HepG2 (cell line): ENCODE data around the gene MASTL. TPM values are rescaled to one million over a fixed set of nuclear protein-coding genes. Genes with fewer than 3 reads are reported as not detected.

Experiments
- ATAC-seq: fragments of 200-7000 bp; cut with Tn5 transposase; 3 replicates; pipeline ENCODE4 v1.9.1; 2020; ENCODE audit warnings: mild to moderate bottlenecking, moderate library complexity
- BruUV-seq: library from RNA; stranded (reverse); fragments of 400-500 nt; replicated peaks from 2 replicates; lab custom pipeline; 2021; lab: Mats Ljungman, UMichigan
- CTCF ChIA-PET: fragments of 300-600 bp; formaldehyde crosslinking; extraction: SDS; loops from one replicate; lab custom pipeline; 2021; ENCODE audit warnings: low total read pairs, inconsistent platforms, low intra/inter-chr PET ratio; lab: Yijun Ruan, JAX
- POLR2A ChIA-PET: fragments of 350-600 bp; sonication (Branson Sonifier 250); formaldehyde crosslinking; loops from one replicate; lab custom pipeline; 2020; ENCODE audit warnings: antibody characterized with exemption, inconsistent platforms; lab: Yijun Ruan, JAX
- DNase-seq: peaks from one replicate; pipeline ENCODE4 v3.0.0-alpha.2; 2015; ENCODE audit warnings: low spot score
- FAIRE-seq: peaks from 3 replicates; lab custom pipeline; 2011; peaks lifted over from hg19 to GRCh38; lab: Jason Lieb, UNC
- H2AFZ ChIP-seq: one replicate; pipeline ENCODE4 v1.6.1; 2011; ENCODE audit warnings: low read length, inconsistent platforms
- H3K27ac ChIP-seq: fragments of 300-600 bp; 3 replicates; pipeline ENCODE4 v1.8.0; 2011; ENCODE audit warnings: mixed run types, mild to moderate bottlenecking, mixed read lengths, low read length, inconsistent platforms; ENCODE audit not compliant: insufficient read depth; ENCODE audit errors: extremely low read length
- H3K27me3 ChIP-seq, 2 experiments: fragments of 200-600 bp in 1 of 2; 2 replicates in 1 of 2; 3 replicates in 1 of 2; pipeline versions ENCODE4 v1.6.0 to v1.8.0; 2011; ENCODE audit warnings: low read length in 2 of 2, mild to moderate bottlenecking in 2 of 2, moderate library complexity in 2 of 2, inconsistent platforms in 1 of 2; ENCODE audit not compliant: insufficient read depth in 2 of 2, control insufficient read depth in 1 of 2
- H3K36me3 ChIP-seq, 2 experiments: fragments of 200-600 bp in 1 of 2; replicated peaks in 1 of 2; 2 replicates in 1 of 2; 3 replicates in 1 of 2; pipeline versions ENCODE4 v1.5.1 to v1.8.0; 2011; ENCODE audit warnings: low read length in 2 of 2, inconsistent platforms in 1 of 2; ENCODE audit not compliant: insufficient read depth in 2 of 2, control insufficient read depth in 1 of 2
- H3K4me1 ChIP-seq: 2 replicates; pipeline ENCODE4 v1.5.1; 2012; ENCODE audit warnings: low read length, inconsistent platforms; ENCODE audit not compliant: insufficient read depth
- H3K4me2 ChIP-seq: 2 replicates; pipeline ENCODE4 v1.6.0; 2011; ENCODE audit warnings: low read depth, low read length, inconsistent platforms
- H3K4me3 ChIP-seq, 3 experiments: fragments of 200-600 bp in 1 of 3; sonication (generic), shearing (Covaris generic) in 1 of 3; replicated peaks in 1 of 3; 2 replicates each; pipeline ENCODE4 v1.5.1; 2011 to 2016; ENCODE audit warnings: low read length in 3 of 3, inconsistent platforms in 2 of 3, low read depth in 2 of 3, mild to moderate bottlenecking in 2 of 3, control low read depth in 1 of 3, mixed read lengths in 1 of 3; ENCODE audit not compliant: insufficient read depth in 1 of 3
- H3K79me2 ChIP-seq: one replicate; pipeline ENCODE4 v1.6.1; 2011; ENCODE audit warnings: low read length, inconsistent platforms; ENCODE audit not compliant: insufficient read depth
- H3K9ac ChIP-seq: 2 replicates; pipeline ENCODE4 v1.6.0; 2011; ENCODE audit warnings: mild to moderate bottlenecking, low read depth, low read length, inconsistent platforms; ENCODE audit not compliant: insufficient read depth
- H3K9me3 ChIP-seq: 2 replicates; pipeline ENCODE4 v1.5.1; 2012; ENCODE audit warnings: mild to moderate bottlenecking, low read length
- H4K20me1 ChIP-seq: 2 replicates; pipeline ENCODE4 v1.6.0; 2011; ENCODE audit warnings: inconsistent platforms, mild to moderate bottlenecking, low read length, moderate library complexity; ENCODE audit not compliant: insufficient read depth
- BCL3 ChIP-seq: sonication (generic); formaldehyde crosslinking; IDR thresholded peaks from 2 replicates; pipeline ENCODE4 v1.5.1; 2020; ENCODE audit warnings: mild to moderate bottlenecking, missing genetic modification reagents, moderate library complexity
- CHD4 ChIP-seq: fragments of 200-600 bp; sonication (generic); IDR thresholded peaks from 2 replicates; pipeline ENCODE4 v1.7.0; 2017; ENCODE audit warnings: mild to moderate bottlenecking, low read length, borderline replicate concordance
- ETS1 ChIP-seq: sonication (generic); formaldehyde crosslinking; IDR thresholded peaks from 2 replicates; pipeline ENCODE4 v1.4.0; 2020; ENCODE audit warnings: missing genetic modification reagents
- FOSL2 ChIP-seq: sonication (generic); formaldehyde crosslinking; IDR thresholded peaks from 2 replicates; pipeline ENCODE4 v1.4.0; 2020; ENCODE audit warnings: missing genetic modification reagents
- FOXM1 ChIP-seq: sonication (generic); formaldehyde crosslinking; IDR thresholded peaks from 2 replicates; pipeline ENCODE4 v1.5.0; 2020; ENCODE audit warnings: missing genetic modification reagents
- GRHL1 ChIP-seq: sonication (generic); formaldehyde crosslinking; conservative IDR thresholded peaks from 2 replicates; pipeline ENCODE4 v1.8.0; 2022; ENCODE audit warnings: missing genetic modification reagents
- MIER3 ChIP-seq: IDR thresholded peaks from 2 replicates; pipeline ENCODE4 v1.6.1; 2016; ENCODE audit warnings: missing compliant biosample characterization, borderline replicate concordance
- SOX6 ChIP-seq, 2 experiments: fragments of 450-650 bp in 1 of 2; sonication (generic) in 1 of 2; formaldehyde crosslinking in 1 of 2; IDR thresholded peaks; 2 replicates each; pipeline versions ENCODE4 v1.4.0 to v1.6.1; 2017 to 2020; ENCODE audit warnings: antibody characterized with exemption in 1 of 2, mild to moderate bottlenecking in 1 of 2, missing genetic modification reagents in 1 of 2
- THYN1 ChIP-seq: sonication (generic); formaldehyde crosslinking; IDR thresholded peaks from 2 replicates; pipeline ENCODE4 v1.8.1; 2023; ENCODE audit warnings: low read depth, mild to moderate bottlenecking, moderate library complexity, missing genetic modification reagents, borderline replicate concordance
- ZC3H4 ChIP-seq: sonication (generic); formaldehyde crosslinking; IDR thresholded peaks from 2 replicates; pipeline ENCODE4 v1.4.0; 2020; ENCODE audit warnings: missing genetic modification reagents, borderline replicate concordance
- ZNF503 ChIP-seq: sonication (generic); formaldehyde crosslinking; IDR thresholded peaks from 2 replicates; pipeline ENCODE4 v1.4.0; 2020; ENCODE audit warnings: missing genetic modification reagents
- ZNF572 ChIP-seq: sonication (generic); formaldehyde crosslinking; IDR thresholded peaks from 2 replicates; pipeline ENCODE4 v1.5.1; 2020; ENCODE audit warnings: mild to moderate bottlenecking, missing genetic modification reagents
- ZNF577 ChIP-seq: sonication (generic); formaldehyde crosslinking; IDR thresholded peaks from 2 replicates; pipeline ENCODE4 v1.4.0; 2020; ENCODE audit warnings: mild to moderate bottlenecking, low read depth, missing genetic modification reagents, borderline replicate concordance
- ZNF773 ChIP-seq: sonication (generic); formaldehyde crosslinking; IDR thresholded peaks from 2 replicates; pipeline ENCODE4 v1.4.0; 2020; ENCODE audit warnings: missing genetic modification reagents, borderline replicate concordance
- ZNF816 ChIP-seq: sonication (generic); formaldehyde crosslinking; IDR thresholded peaks from 2 replicates; pipeline ENCODE4 v1.8.0; 2022; ENCODE audit warnings: missing genetic modification reagents, mild to moderate bottlenecking, borderline replicate concordance
- ZNF841 ChIP-seq: sonication (generic); formaldehyde crosslinking; IDR thresholded peaks from 2 replicates; pipeline ENCODE4 v1.8.1; 2023; ENCODE audit warnings: missing genetic modification reagents, borderline replicate concordance
- WGBS: methylation state at CpG from one replicate; pipeline ENCODE4 v1.1.6; 2017; ENCODE audit warnings: low lambda C conversion rate; 5-methylcytosine and 5-hydroxymethylcytosine counted together
- in situ Hi-C: cut with HindIII; loops from 2 replicates; pipeline ENCODE4 v1.10.0; 2017; ENCODE audit warnings: low pct_unique_long_range_greater_than_20kb; ENCODE audit not compliant: extremely low pct_ligation_motif_present
- intact Hi-C: fragments of 100-400 bp; cut with micrococcal nuclease; formaldehyde crosslinking; loops from one replicate; pipeline ENCODE4 v1.10.0; 2022; ENCODE audit not compliant: unreplicated experiment
- polyA plus RNA-seq, 8 experiments: library from polyadenylated mRNA; depleted of rRNA in 3 of 8; stranded (reverse) in 7 of 8; unstranded in 1 of 8; fragments of >200 nt; fragmentation: Illumina TruSeq in 4 of 8; extraction: Trizol in 4 of 8; gene quantifications; 2 replicates each; pipeline versions ENCODE4 v1.2.1 to v1.2.3, GENCODE V29; 2011 to 2016; ENCODE audit warnings: low read depth in 4 of 8, missing spikeins in 1 of 8, mixed read lengths in 1 of 8; ENCODE audit not compliant: insufficient read depth in 1 of 8
- total RNA-seq, 5 experiments: library from RNA; depleted of rRNA; stranded (reverse); fragments of >200 nt; fragmentation: Illumina TruSeq; extraction: Trizol; gene quantifications; 2 replicates each; pipeline ENCODE4 v1.2.3, GENCODE V29; 2016; ENCODE audit warnings: low read depth in 1 of 5

The MASTL gene
- total and polyA plus RNA-seq, 2 of the 13 experiments (the other 11 are each of a cell fraction or from before 2014, with no cell fraction given), result 6.0 to 18.0 TPM

GRCh38 chr10:27145937-27146336, 9.2 kb upstream of the MASTL start (continued):
- TF ChIP-seq GRHL1 (CRISPR knock-in tag), result no peak
- no peak for TF ChIP-seq ZNF577 (CRISPR knock-in tag)

- Histone ChIP-seq H3K4me2 (no peak overlapping the region), H3K27ac (no peak overlapping the region), H3K9ac (no peak overlapping the region), H3K36me3 (peaks cover 26 to 54% of the 10 kb centered on the region in 2 experiments), H4K20me1 (peaks cover 29% of the 10 kb centered on the region), H3K9me3 (no peaks in the 10 kb centered on the region), H2AFZ (no peak overlapping the region), H3K4me3 (no peak overlapping the region), H3K79me2 (peaks cover 53% of the 10 kb centered on the region), H3K27me3 (no peaks in the 10 kb centered on the region), H3K4me1 (peaks cover 15% of the 10 kb centered on the region)
- ATAC-seq, result no peak
- intact Hi-C loops, result no loop called here
- DNase-seq, result no peak
- WGBS, result 98% methylated on average over 5 of the region's 5 CpGs
- BruUV-seq, result no TSS peak
- FAIRE-seq, result no peak
- in situ Hi-C loops, result no loop called here
- ChIA-PET CTCF (no interaction called here), POLR2A (no interaction called here)
- TF ChIP-seq ZC3H4 (CRISPR knock-in tag) (no peak), MIER3 (CRISPR knock-in tag) (no peak), SOX6 (IDR thresholded peaks at IDR 0.05) (no peak), SOX6 (CRISPR knock-in tag; IDR thresholded peaks at IDR 0.05) (no peak), BCL3 (CRISPR knock-in tag) (no peak), ETS1 (no peak), ZNF572 (CRISPR knock-in tag) (no peak), ZNF503 (CRISPR knock-in tag) (no peak), THYN1 (CRISPR knock-in tag) (no peak), ZNF773 (CRISPR knock-in tag) (no peak), FOXM1 (CRISPR knock-in tag) (no peak), ZNF816 (CRISPR knock-in tag) (no peak), CHD4 (no peak), ZNF841 (CRISPR knock-in tag) (no peak), FOSL2 (CRISPR knock-in tag) (no peak)
These were observed 7.5 kb upstream of the MASTL start for GRCh38 chr10:27147701-27148100.
